GM23338 (cell line): Measurements from ENCODE around the gene TRPM2. TPM values are rescaled to one million over a fixed set of nuclear protein-coding genes. Genes with fewer than 3 reads are reported as not detected.
"Not testable (repeated sequence)": the region's sequence is repeated elsewhere in the genome, so short reads cannot be mapped to it uniquely, and the experiment has no call there.

Experiments used
- ATAC-seq: fragments of 200-7000 bp; cut with Tn5 transposase; 3 replicates; pipeline ENCODE4 v1.9.1; 2020
- DNase-seq: peaks from one replicate; pipeline ENCODE4 v3.0.0-alpha.2; 2015; ENCODE audit warnings: low spot score
- H2AFZ ChIP-seq: fragments of 200-600 bp; sonication (generic); 2 replicates; pipeline ENCODE4 v1.8.0; 2016; ENCODE audit warnings: antibody characterized with exemption, mild to moderate bottlenecking, moderate library complexity
- H3F3A ChIP-seq: fragments of 200-600 bp; sonication (generic); replicated peaks from 2 replicates; pipeline ENCODE4 v1.8.0; 2017; ENCODE audit warnings: antibody characterized with exemption, mixed run types, low read depth
- H3K27ac ChIP-seq: fragments of 200-600 bp; sonication (generic); 2 replicates; pipeline ENCODE4 v1.6.1; 2016; ENCODE audit warnings: low read depth
- H3K27me3 ChIP-seq: fragments of 200-600 bp; sonication (generic); 2 replicates; pipeline ENCODE4 v1.8.0; 2016; ENCODE audit warnings: mild to moderate bottlenecking, mixed run types, moderate library complexity; ENCODE audit not compliant: insufficient read depth
- H3K36me3 ChIP-seq: fragments of 200-600 bp; sonication (generic); 2 replicates; pipeline ENCODE4 v1.8.0; 2016; ENCODE audit warnings: mild to moderate bottlenecking; ENCODE audit not compliant: insufficient read depth
- H3K4me1 ChIP-seq: fragments of 200-600 bp; sonication (generic); 2 replicates; pipeline ENCODE4 v1.8.0; 2016; ENCODE audit warnings: mild to moderate bottlenecking, moderate library complexity; ENCODE audit not compliant: insufficient read depth
- H3K4me2 ChIP-seq: fragments of 200-600 bp; sonication (generic); 2 replicates; pipeline ENCODE4 v1.7.1; 2017; ENCODE audit warnings: mixed run types
- H3K4me3 ChIP-seq: fragments of 200-600 bp; sonication (generic); 2 replicates; pipeline ENCODE4 v1.6.1; 2016; ENCODE audit warnings: mixed run types
- H3K79me2 ChIP-seq: fragments of 200-600 bp; sonication (generic); replicated peaks from 2 replicates; pipeline ENCODE4 v1.8.0; 2017; ENCODE audit warnings: mild to moderate bottlenecking; ENCODE audit not compliant: insufficient read depth
- H3K9me2 ChIP-seq: fragments of 200-600 bp; sonication (generic); 2 replicates; pipeline ENCODE4 v1.8.0; 2017; ENCODE audit not compliant: insufficient read depth
- H4K20me1 ChIP-seq: fragments of 200-600 bp; sonication (generic); replicated peaks from 2 replicates; pipeline ENCODE4 v1.8.0; 2017; ENCODE audit warnings: mild to moderate bottlenecking; ENCODE audit not compliant: insufficient read depth
- H3K27ac Mint-ChIP-seq: 2 replicates; pipeline ENCODE4 v1.8.0; 2020; ENCODE audit warnings: inconsistent platforms, mild to moderate bottlenecking, moderate library complexity, mixed read lengths
- H3K27me3 Mint-ChIP-seq: 3 replicates; pipeline ENCODE4 v1.8.0; 2022; ENCODE audit warnings: low read depth, mild to moderate bottlenecking, moderate library complexity, mixed read lengths, inconsistent platforms; ENCODE audit not compliant: insufficient read depth, poor library complexity
- H3K36me3 Mint-ChIP-seq: 3 replicates; pipeline ENCODE4 v1.8.0; 2021; ENCODE audit warnings: low read depth, mild to moderate bottlenecking, inconsistent platforms, moderate library complexity, mixed read lengths
- H3K4me1 Mint-ChIP-seq: 3 replicates; pipeline ENCODE4 v1.8.0; 2020; ENCODE audit warnings: mild to moderate bottlenecking, inconsistent platforms, mixed read lengths
- H3K4me3 Mint-ChIP-seq: 3 replicates; pipeline ENCODE4 v1.8.0; 2021; ENCODE audit warnings: moderate library complexity, mild to moderate bottlenecking, inconsistent platforms, mixed read lengths
- H3K9me3 Mint-ChIP-seq: 3 replicates; pipeline ENCODE4 v1.8.0; 2020; ENCODE audit warnings: moderate library complexity, mild to moderate bottlenecking, inconsistent platforms, mixed read lengths
- EZH2phosphoT487 ChIP-seq: fragments of 200-600 bp; sonication (generic); IDR thresholded peaks from one replicate; pipeline ENCODE4 v1.8.1; 2018; ENCODE audit warnings: antibody characterized with exemption; ENCODE audit not compliant: unreplicated experiment
- JUNB ChIP-seq: IDR thresholded peaks from one replicate; pipeline ENCODE4 v1.6.1; 2016; ENCODE audit warnings: antibody characterized with exemption; ENCODE audit not compliant: unreplicated experiment
- POLR2AphosphoS5 ChIP-seq: IDR thresholded peaks from 2 replicates; pipeline ENCODE4 v1.6.1; 2016; ENCODE audit warnings: antibody characterized with exemption, low read depth
- STAT1 ChIP-seq: IDR thresholded peaks from one replicate; pipeline ENCODE4 v1.6.1; 2016; ENCODE audit warnings: antibody characterized with exemption; ENCODE audit not compliant: unreplicated experiment
- ZNF114 ChIP-seq: fragments of 250-450 bp; sonication (Bioruptor Pico); IDR thresholded peaks from 2 replicates; pipeline ENCODE4 v1.5.0; 2020; ENCODE audit warnings: mild to moderate bottlenecking, moderate library complexity
- ZNF331 ChIP-seq: fragments of 250-450 bp; sonication (Bioruptor Pico); IDR thresholded peaks from 2 replicates; pipeline ENCODE4 v1.5.0; 2020; ENCODE audit warnings: low read depth, mild to moderate bottlenecking, moderate library complexity
- polyA plus RNA-seq: library from polyadenylated mRNA; unstranded; fragments of >200 nt; fragmentation: Nextera tagmentation; extraction: Ambion mirVana; gene quantifications from 2 replicates; pipeline ENCODE4 v1.2.1, GENCODE V29; 2016
- total RNA-seq: library from RNA; depleted of rRNA; stranded (reverse); fragments of >200 nt; shearing (Covaris generic); gene quantifications from 2 replicates; pipeline ENCODE4 v1.2.3, GENCODE V29; 2014
- TF ChIP-seq, protein P1 (sequence below): IDR thresholded peaks from one replicate; pipeline ENCODE4 v1.6.1; 2018; ENCODE audit warnings: antibody characterized with exemption; ENCODE audit not compliant: unreplicated experiment
- TF ChIP-seq, protein P2 (sequence below), 2 experiments: fragments of 200-600 bp in 1 of 2; sonication (generic) in 1 of 2; conservative IDR thresholded peaks; 2 replicates each; pipeline versions ENCODE4 v1.5.1 to v1.6.1; 2016 to 2017; ENCODE audit warnings: antibody characterized with exemption in 2 of 2, low read depth in 2 of 2, mild to moderate bottlenecking in 2 of 2, moderate library complexity in 1 of 2

Gene TRPM2
- total and polyA plus RNA-seq, 2 experiments from 2014 or later, result 0.53 to 0.83 TPM

DNA sequence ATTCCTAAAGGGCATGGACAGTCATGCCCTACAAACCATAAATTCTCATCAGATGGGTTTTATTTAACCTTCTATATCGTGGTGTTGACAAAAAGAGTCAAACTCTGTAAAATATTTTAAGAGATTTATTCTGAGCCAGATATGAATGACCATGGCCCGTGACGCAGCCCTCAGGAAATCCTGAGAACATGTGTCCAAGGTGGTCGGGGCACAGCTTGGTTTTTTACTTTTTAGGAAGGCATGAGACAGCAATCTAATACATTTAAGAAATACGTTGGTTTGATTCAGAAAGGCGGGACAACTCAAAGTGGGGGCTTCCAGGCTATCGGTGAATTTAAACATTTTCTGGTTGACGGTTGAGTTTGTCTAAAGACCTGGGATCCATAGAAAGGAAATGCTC lies 10.4 kb upstream of the TRPM2 start:
- not testable (repeated sequence) for H3K79me2 ChIP-seq, H3K27me3 ChIP-seq, H4K20me1 ChIP-seq, H3K36me3 ChIP-seq, H3K27ac Mint-ChIP-seq, H3K36me3 Mint-ChIP-seq, H3K4me3 Mint-ChIP-seq, ATAC-seq, H3K4me3 ChIP-seq, H3K9me2 ChIP-seq, H3K9me3 Mint-ChIP-seq, DNase-seq
- Mint-ChIP-seq H3K4me1 (peaks cover 24% of the 10 kb centered on the region), H3K27me3 (peaks cover 13% of the 10 kb centered on the region)
- Histone ChIP-seq H3F3A (peaks cover 10% of the 10 kb centered on the region; the same call in 1 of the 2 replicates), H3K4me2 (0 out of 2 replicates have a peak overlapping the region, but pooled peaks have one; percentile 17), H2AFZ (peak overlapping the region; percentile 11), H3K27ac (peak overlapping the region; percentile 52; the same call in 1 of the 2 replicates), H3K4me1 (peaks cover 16% of the 10 kb centered on the region; the same call in 1 of the 2 replicates)

DNA sequence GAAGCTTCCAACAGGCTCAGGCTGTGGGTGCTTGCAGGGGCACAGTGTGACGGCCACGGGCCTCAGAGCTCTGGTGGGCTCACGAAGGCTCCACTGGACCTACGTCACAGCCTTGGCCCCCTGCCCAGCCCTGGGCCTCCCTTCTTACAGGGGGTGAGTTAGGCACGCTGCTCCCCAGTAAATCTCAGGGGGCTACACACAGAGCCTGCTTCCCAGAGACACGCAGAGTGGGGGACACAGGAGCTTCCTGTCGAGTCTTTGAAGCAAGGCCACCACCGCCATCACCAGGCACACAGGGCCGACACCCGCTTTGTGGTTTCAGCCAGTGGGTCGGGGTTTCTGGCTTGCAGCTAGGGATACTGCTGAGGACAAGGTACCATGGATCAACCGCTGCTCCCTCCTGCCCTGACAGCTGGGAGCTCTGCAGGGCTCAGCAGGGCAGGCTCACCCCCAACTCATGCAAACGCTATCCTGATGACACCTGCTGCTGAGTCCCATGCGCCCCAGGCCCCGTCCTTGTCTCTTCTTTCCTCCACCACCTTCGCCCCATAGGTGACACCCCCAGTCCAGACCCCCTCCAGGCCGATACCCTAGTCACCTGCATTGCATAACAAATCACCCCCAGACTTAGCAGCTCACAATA lies 8.8 kb upstream of the TRPM2 start:
- Histone ChIP-seq H3F3A (peaks cover 7% of the 10 kb centered on the region; the same call in 1 of the 2 replicates), H3K9me2 (no peaks in the 10 kb centered on the region), H3K4me2 (no peak overlapping the region), H4K20me1 (no peaks in the 10 kb centered on the region), H3K27me3 (peaks cover 13% of the 10 kb centered on the region), H3K36me3 (no peaks in the 10 kb centered on the region), H3K4me3 (no peak overlapping the region), H2AFZ (no peak overlapping the region), H3K79me2 (no peaks in the 10 kb centered on the region), H3K4me1 (peaks cover 15% of the 10 kb centered on the region; the same call in 1 of the 2 replicates), H3K27ac (no peak overlapping the region)
- Mint-ChIP-seq H3K27ac (no peak overlapping the region), H3K4me3 (no peak overlapping the region), H3K4me1 (peaks cover 19% of the 10 kb centered on the region), H3K36me3 (no peaks in the 10 kb centered on the region; the same call in 2 of the 3 replicates), H3K9me3 (no peaks in the 10 kb centered on the region), H3K27me3 (peaks cover 22% of the 10 kb centered on the region)
- no peak for TF ChIP-seq ZNF114 (CRISPR knock-in tag)
- TF ChIP-seq, protein P1, sequence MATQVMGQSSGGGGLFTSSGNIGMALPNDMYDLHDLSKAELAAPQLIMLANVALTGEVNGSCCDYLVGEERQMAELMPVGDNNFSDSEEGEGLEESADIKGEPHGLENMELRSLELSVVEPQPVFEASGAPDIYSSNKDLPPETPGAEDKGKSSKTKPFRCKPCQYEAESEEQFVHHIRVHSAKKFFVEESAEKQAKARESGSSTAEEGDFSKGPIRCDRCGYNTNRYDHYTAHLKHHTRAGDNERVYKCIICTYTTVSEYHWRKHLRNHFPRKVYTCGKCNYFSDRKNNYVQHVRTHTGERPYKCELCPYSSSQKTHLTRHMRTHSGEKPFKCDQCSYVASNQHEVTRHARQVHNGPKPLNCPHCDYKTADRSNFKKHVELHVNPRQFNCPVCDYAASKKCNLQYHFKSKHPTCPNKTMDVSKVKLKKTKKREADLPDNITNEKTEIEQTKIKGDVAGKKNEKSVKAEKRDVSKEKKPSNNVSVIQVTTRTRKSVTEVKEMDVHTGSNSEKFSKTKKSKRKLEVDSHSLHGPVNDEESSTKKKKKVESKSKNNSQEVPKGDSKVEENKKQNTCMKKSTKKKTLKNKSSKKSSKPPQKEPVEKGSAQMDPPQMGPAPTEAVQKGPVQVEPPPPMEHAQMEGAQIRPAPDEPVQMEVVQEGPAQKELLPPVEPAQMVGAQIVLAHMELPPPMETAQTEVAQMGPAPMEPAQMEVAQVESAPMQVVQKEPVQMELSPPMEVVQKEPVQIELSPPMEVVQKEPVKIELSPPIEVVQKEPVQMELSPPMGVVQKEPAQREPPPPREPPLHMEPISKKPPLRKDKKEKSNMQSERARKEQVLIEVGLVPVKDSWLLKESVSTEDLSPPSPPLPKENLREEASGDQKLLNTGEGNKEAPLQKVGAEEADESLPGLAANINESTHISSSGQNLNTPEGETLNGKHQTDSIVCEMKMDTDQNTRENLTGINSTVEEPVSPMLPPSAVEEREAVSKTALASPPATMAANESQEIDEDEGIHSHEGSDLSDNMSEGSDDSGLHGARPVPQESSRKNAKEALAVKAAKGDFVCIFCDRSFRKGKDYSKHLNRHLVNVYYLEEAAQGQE, result no peak
- ATAC-seq (no peak), DNase-seq (no peak)

DNA sequence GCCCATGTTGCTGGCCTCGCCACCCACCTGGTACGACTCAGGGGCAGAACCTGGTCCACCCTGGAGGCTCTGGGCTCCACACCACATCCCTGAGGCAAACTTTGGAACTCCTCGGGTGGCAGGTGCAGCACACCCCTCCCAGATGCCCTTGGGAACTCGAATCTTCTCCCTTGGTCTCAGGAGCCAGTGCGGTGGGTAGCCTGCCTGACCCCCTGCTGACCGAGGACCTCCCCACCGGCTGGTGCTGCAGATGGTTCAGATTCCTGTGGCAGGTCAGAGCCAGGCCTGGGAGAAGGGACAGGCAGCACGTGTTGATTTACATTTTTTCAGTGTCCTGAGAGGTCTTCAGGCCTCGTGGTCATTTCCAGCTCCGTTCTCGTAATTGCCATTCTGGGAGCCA lies 7.9 kb upstream of the TRPM2 start:
- Mint-ChIP-seq H3K36me3 (no peaks in the 10 kb centered on the region), H3K4me1 (peaks cover 13% of the 10 kb centered on the region), H3K9me3 (no peaks in the 10 kb centered on the region), H3K27me3 (peaks cover 25% of the 10 kb centered on the region), H3K27ac (no peak overlapping the region), H3K4me3 (no peak overlapping the region)
- H4K20me1 ChIP-seq, result no peaks in the 10 kb centered on the region
- H3F3A ChIP-seq, result 0 out of 2 replicates have a peak, but pooled peaks cover 5% of the 10 kb centered on the region
- H2AFZ ChIP-seq, result no peak overlapping the region
- no peak overlapping the region for H3K4me2 ChIP-seq
- H3K4me1 ChIP-seq, result peaks cover 7% of the 10 kb centered on the region; the same call in 1 of the 2 replicates
- no peaks in the 10 kb centered on the region for H3K36me3 ChIP-seq
- DNase-seq (no peak), ATAC-seq (no peak)
- H3K27ac ChIP-seq, result no peak overlapping the region
- TF ChIP-seq ZNF331 (CRISPR knock-in tag), result no peak
- TF ChIP-seq, protein P2, sequence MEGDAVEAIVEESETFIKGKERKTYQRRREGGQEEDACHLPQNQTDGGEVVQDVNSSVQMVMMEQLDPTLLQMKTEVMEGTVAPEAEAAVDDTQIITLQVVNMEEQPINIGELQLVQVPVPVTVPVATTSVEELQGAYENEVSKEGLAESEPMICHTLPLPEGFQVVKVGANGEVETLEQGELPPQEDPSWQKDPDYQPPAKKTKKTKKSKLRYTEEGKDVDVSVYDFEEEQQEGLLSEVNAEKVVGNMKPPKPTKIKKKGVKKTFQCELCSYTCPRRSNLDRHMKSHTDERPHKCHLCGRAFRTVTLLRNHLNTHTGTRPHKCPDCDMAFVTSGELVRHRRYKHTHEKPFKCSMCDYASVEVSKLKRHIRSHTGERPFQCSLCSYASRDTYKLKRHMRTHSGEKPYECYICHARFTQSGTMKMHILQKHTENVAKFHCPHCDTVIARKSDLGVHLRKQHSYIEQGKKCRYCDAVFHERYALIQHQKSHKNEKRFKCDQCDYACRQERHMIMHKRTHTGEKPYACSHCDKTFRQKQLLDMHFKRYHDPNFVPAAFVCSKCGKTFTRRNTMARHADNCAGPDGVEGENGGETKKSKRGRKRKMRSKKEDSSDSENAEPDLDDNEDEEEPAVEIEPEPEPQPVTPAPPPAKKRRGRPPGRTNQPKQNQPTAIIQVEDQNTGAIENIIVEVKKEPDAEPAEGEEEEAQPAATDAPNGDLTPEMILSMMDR (conservative IDR thresholded peaks at IDR 0.05; ENCODE audit: low read depth in 2 of 2), result no peak
- no peak for TF ChIP-seq POLR2AphosphoS5
- TF ChIP-seq EZH2phosphoT487, result no peak
- TF ChIP-seq JUNB, result no peak
- no peak for TF ChIP-seq STAT1
- no peak overlapping the region for H3K4me3 ChIP-seq
- no peaks in the 10 kb centered on the region for H3K79me2 ChIP-seq
- H3K9me2 ChIP-seq, result no peaks in the 10 kb centered on the region
- peaks cover 20% of the 10 kb centered on the region for H3K27me3 ChIP-seq
